ENCODE measurements around the gene MT1M. TPM values are rescaled to one million over a fixed set of nuclear protein-coding genes. Genes with fewer than 3 reads are reported as not detected.
A peak's percentile ranks its signal among the peaks of the same experiment; 100 is the strongest.

Gene MT1M
- total and polyA plus RNA-seq, 10 of the 15 experiments (the other 5 are each of a cell fraction or from before 2014, with no cell fraction given): not detected

DNA sequence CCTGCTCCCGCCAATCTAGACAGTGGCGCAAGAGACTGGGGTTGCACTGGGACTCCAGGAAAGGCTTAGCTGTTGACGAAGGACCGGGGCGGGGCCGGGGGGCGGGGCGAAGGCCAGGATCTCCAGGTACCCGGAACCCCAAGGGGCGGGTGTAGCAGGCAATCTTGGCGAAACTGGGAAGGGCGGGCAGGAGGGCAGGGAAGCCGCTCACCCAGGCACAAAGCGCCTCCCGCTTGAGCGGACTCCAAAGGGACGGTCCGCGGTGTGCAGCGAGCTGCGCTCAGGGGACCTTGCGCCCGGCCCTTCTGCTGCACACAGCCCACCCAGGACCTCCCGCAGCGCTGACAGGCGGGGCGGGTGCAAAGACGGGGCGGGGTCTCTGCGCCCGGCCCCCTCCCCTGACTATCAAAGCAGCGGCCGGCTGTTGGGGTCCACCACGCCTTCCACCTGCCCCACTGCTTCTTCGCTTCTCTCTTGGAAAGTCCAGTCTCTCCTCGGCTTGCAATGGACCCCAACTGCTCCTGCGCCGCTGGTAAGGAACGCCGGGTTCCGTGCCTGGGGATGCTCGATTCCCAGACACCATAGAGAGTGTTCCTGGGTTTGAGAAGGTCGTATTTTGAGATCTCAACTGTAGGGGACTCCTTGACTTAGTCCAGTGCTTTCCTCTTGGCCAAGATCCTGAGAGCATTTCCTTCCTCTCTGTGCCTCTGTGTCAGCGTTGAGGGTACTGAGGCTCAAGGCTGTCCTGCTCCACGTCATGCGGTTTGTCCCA is 25.3 kb downstream of the MT1M start, which contains the start of gene MT1F:
Gene MT1F (plus strand): TSS at position 405 of the 772 bp plus-strand sequence. CDS start 100 bp downstream, at position 505.
- H2AFZ ChIP-seq (ENCODE audit: control insufficient read depth, low read depth, low read length): peak within 1 kb of the TSS; percentile 75
- peak within 1 kb of the TSS; percentile 52; the same call in 1 of the 2 replicates for H3K4me3 ChIP-seq
- in situ Hi-C loops (cut with MboI) (no loop called here), intact Hi-C loops (cut with micrococcal nuclease; ENCODE audit: unreplicated experiment) (no loop called here)
- H3K4me2 ChIP-seq (ENCODE audit: control insufficient read depth, insufficient read depth): peak within 1 kb of the TSS; percentile 72
- SMC1A ChIA-PET (ENCODE audit: uncharacterized antibody, unreplicated experiment): no interaction called here
- RAD21 ChIA-PET (ENCODE audit: unreplicated experiment): no interaction called here
- DNase-seq (ENCODE audit: low read depth, low spot score): no peak
- H3K9me3 ChIP-seq (replicated peaks; ENCODE audit: control insufficient read depth, insufficient read depth, low read length): no peaks in the 10 kb centered on the region
- POLR2A ChIA-PET: interaction anchor here (0.6 kb wide), 1 partner anchor 465 kb away, joined by 3 read pairs; no protein-coding TSS in a partner anchor
- CTCF ChIA-PET: no interaction called here
- BruUV-seq (replicated peaks): no TSS peak
- 1% methylated on average over 29 of the region's 46 CpGs for WGBS (ENCODE audit: insufficient coverage, insufficient replicate concordance, low lambda C conversion rate, missing lambda C conversion rate)
- no peak for TF ChIP-seq RELA (IDR thresholded peaks at IDR 0.05; ENCODE audit: borderline replicate concordance, partially characterized antibody)
- no peak for TF ChIP-seq POLR2AphosphoS5 (IDR thresholded peaks at IDR 0.05; ENCODE audit: low read length)
- peak; percentile 100 for TF ChIP-seq LARP7 (IDR thresholded peaks at IDR 0.05)
- 0 out of 4 replicates have a peak, but pooled peaks of 1 of the 2 experiments have one; percentile 6 for TF ChIP-seq IKZF2 (IDR thresholded peaks at IDR 0.05)
- TF ChIP-seq, protein P1, sequence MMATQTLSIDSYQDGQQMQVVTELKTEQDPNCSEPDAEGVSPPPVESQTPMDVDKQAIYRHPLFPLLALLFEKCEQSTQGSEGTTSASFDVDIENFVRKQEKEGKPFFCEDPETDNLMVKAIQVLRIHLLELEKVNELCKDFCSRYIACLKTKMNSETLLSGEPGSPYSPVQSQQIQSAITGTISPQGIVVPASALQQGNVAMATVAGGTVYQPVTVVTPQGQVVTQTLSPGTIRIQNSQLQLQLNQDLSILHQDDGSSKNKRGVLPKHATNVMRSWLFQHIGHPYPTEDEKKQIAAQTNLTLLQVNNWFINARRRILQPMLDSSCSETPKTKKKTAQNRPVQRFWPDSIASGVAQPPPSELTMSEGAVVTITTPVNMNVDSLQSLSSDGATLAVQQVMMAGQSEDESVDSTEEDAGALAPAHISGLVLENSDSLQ (IDR thresholded peaks at IDR 0.05): peak; percentile 32; the same call in 1 of the 2 replicates
- H3K9ac ChIP-seq (ENCODE audit: control insufficient read depth, insufficient read depth, low read length): peak within 1 kb of the TSS; percentile 34; the same call in 1 of the 2 replicates
- H3K4me1 ChIP-seq (ENCODE audit: control insufficient read depth, insufficient read depth, low read length): no peaks in the 10 kb centered on the region
- peaks cover 12 to 14% of the 10 kb centered on the region in 2 experiments for H3K27me3 ChIP-seq (replicated peaks in 1 of 2; ENCODE audit: control insufficient read depth in 2 of 2, insufficient read depth in 2 of 2, low read length in 1 of 2)
- FAIRE-seq: no peak
- H3K27ac ChIP-seq (ENCODE audit: control insufficient read depth, insufficient read depth): no peak within 1 kb of the TSS
- no peaks in the 10 kb centered on the region for H4K20me1 ChIP-seq (ENCODE audit: control insufficient read depth, insufficient read depth)
- peak; percentile 90 for ATAC-seq
- no peaks in the 10 kb centered on the region for H3K79me2 ChIP-seq (ENCODE audit: control insufficient read depth, insufficient read depth, low read length)
- no peaks in the 10 kb centered on the region for H3K36me3 ChIP-seq (ENCODE audit: control insufficient read depth in 2 of 2, insufficient read depth in 2 of 2, low read length in 1 of 2)
